PFSK-1 (cell line): Measurements from ENCODE around the gene CELF4.

Experiments used
- FOXP2 ChIP-seq: optimal IDR thresholded peaks from 2 replicates; pipeline ENCODE3; 2011; ENCODE audit warnings: borderline replicate concordance, control low read depth, inconsistent platforms; ENCODE audit not compliant: insufficient read depth; ENCODE audit errors: extremely low read length, extremely low read depth
- POLR2AphosphoS5 ChIP-seq: IDR thresholded peaks from 2 replicates; pipeline ENCODE4 v1.6.1; 2012; ENCODE audit warnings: low read depth, mild to moderate bottlenecking, control low read depth, low read length, moderate library complexity
- REST ChIP-seq, 2 experiments: IDR thresholded peaks; 2 replicates each; pipeline versions ENCODE4 v1.6.1 to v1.8.0; 2011 to 2012; ENCODE audit warnings: low read depth in 2 of 2, low read length in 2 of 2, control low read depth in 1 of 2, inconsistent platforms in 1 of 2, mild to moderate bottlenecking in 1 of 2, moderate library complexity in 1 of 2; ENCODE audit not compliant: insufficient read depth in 1 of 2
- SIN3A ChIP-seq: IDR thresholded peaks from 2 replicates; pipeline ENCODE4 v1.6.1; 2012; ENCODE audit warnings: mild to moderate bottlenecking, low read length, moderate library complexity, borderline replicate concordance; ENCODE audit not compliant: insufficient read depth
- TAF1 ChIP-seq: IDR thresholded peaks from 2 replicates; pipeline ENCODE4 v1.6.1; 2012; ENCODE audit warnings: low read length, control low read depth, borderline replicate concordance; ENCODE audit not compliant: insufficient read depth

Gene CELF4

GRCh38 chr18:37438417-37439180 is 127.0 kb downstream of the CELF4 start:
- TF ChIP-seq TAF1 = no peak
- TF ChIP-seq SIN3A = no peak
- TF ChIP-seq FOXP2 = no peak
- no peak for TF ChIP-seq REST (IDR thresholded peaks at IDR 0.05; ENCODE audit: insufficient read depth in 1 of 2, low read depth in 2 of 2, low read length in 2 of 2)
- TF ChIP-seq POLR2AphosphoS5 = no peak

GRCh38 chr18:37435996-37436395 is 129.6 kb downstream of the CELF4 start:
- TF ChIP-seq TAF1 = no peak
- TF ChIP-seq FOXP2 = no peak
- no peak for TF ChIP-seq POLR2AphosphoS5

GRCh38 chr18:37435150-37435867 is 130.3 kb downstream of the CELF4 start:
- TF ChIP-seq FOXP2 (no peak), TAF1 (no peak), POLR2AphosphoS5 (no peak), REST (IDR thresholded peaks at IDR 0.05; ENCODE audit: insufficient read depth in 1 of 2, low read depth in 2 of 2, low read length in 2 of 2) (no peak), SIN3A (no peak)

- TF ChIP-seq REST (IDR thresholded peaks at IDR 0.05; ENCODE audit: insufficient read depth in 1 of 2, low read depth in 2 of 2, low read length in 2 of 2) (no peak), SIN3A (no peak), TAF1 (no peak), POLR2AphosphoS5 (no peak), FOXP2 (no peak)
Observed at GRCh38 chr18:37434161-37434860, 131.3 kb downstream of the CELF4 start.

- TF ChIP-seq TAF1 (no peak), SIN3A (no peak), FOXP2 (no peak), REST (IDR thresholded peaks at IDR 0.05; ENCODE audit: insufficient read depth in 1 of 2, low read depth in 2 of 2, low read length in 2 of 2) (no peak), POLR2AphosphoS5 (no peak)
Observed at GRCh38 chr18:37432436-37433195, 133.0 kb downstream of the CELF4 start.
